Stimulated activated effector memory CD8-positive, alpha-beta T cell treated with anti-CD3 and anti-CD28 coated beads, Interleukin-12 subunit alpha, Interleukin-12 subunit beta, amount 100 ng/mL, for 72 hours (primary cell): Measurements from ENCODE around the gene SLITRK5.

Experiments
- ATAC-seq: fragments of 150-1000 bp; cut with Tn5 transposase; 2 replicates; pipeline ENCODE4 v1.10.0; 2021
- DNase-seq, 2 donors: peaks; one replicate each; pipeline ENCODE4 v3.0.0; 2021 to 2022; ENCODE audit warnings: low spot score in 2 of 2
- H3K27ac Mint-ChIP-seq: one replicate; pipeline ENCODE4 v1.8.0; 2022; ENCODE audit warnings: mild to moderate bottlenecking, mixed read lengths
- H3K36me3 Mint-ChIP-seq: one replicate; pipeline ENCODE4 v1.8.0; 2022; ENCODE audit warnings: mild to moderate bottlenecking, mixed read lengths
- H3K4me1 Mint-ChIP-seq: one replicate; pipeline ENCODE4 v1.8.0; 2022; ENCODE audit warnings: mixed read lengths
- H3K4me3 Mint-ChIP-seq: one replicate; pipeline ENCODE4 v1.8.0; 2022; ENCODE audit warnings: mild to moderate bottlenecking, mixed read lengths
- H3K9me3 Mint-ChIP-seq: one replicate; pipeline ENCODE4 v1.8.0; 2022; ENCODE audit warnings: mixed read lengths

Gene SLITRK5, protein sequence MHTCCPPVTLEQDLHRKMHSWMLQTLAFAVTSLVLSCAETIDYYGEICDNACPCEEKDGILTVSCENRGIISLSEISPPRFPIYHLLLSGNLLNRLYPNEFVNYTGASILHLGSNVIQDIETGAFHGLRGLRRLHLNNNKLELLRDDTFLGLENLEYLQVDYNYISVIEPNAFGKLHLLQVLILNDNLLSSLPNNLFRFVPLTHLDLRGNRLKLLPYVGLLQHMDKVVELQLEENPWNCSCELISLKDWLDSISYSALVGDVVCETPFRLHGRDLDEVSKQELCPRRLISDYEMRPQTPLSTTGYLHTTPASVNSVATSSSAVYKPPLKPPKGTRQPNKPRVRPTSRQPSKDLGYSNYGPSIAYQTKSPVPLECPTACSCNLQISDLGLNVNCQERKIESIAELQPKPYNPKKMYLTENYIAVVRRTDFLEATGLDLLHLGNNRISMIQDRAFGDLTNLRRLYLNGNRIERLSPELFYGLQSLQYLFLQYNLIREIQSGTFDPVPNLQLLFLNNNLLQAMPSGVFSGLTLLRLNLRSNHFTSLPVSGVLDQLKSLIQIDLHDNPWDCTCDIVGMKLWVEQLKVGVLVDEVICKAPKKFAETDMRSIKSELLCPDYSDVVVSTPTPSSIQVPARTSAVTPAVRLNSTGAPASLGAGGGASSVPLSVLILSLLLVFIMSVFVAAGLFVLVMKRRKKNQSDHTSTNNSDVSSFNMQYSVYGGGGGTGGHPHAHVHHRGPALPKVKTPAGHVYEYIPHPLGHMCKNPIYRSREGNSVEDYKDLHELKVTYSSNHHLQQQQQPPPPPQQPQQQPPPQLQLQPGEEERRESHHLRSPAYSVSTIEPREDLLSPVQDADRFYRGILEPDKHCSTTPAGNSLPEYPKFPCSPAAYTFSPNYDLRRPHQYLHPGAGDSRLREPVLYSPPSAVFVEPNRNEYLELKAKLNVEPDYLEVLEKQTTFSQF

DNA sequence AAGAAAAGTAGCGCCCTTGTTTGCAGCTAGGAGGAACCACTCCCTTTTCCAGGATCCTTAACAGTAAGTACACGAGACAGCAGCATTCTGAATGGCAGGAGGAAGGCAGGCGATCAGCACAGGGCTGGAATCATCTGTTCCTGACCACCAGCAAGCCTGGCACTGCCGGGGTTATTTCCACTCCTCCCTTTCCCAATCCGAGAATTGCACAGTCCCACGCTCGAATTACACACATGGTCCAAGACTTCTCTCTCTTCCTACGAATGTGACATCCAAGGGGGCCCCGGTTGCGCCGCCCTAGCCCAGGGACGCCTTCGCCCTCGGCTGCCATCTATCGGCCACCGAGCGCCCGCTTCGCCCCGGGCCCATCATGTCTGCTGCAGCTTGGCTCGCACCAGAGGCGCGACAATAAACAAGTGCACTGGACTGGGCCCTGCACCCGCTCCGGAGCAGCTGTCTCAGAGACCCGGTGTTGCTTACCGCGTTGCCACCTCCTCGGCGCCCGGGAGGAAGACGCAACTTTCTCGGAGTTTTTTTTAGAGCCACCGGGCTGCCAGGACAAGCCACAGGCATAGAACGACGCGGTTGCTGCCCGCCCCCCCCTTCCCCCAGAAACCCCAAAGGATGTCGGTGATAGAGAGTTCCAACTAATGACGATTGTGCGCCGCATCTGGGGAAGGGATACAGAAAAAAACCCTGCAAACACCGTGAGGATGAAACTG lies at the start of gene SLITRK5:
Gene SLITRK5, plus strand, starts transcription at position 341 of the 722 bp plus-strand sequence. CDS start 4,018 bp downstream, outside the sequence.
- Mint-ChIP-seq H3K36me3 (no peaks in the 10 kb centered on the region), H3K4me3 (peak within 1 kb of the TSS; percentile 73), H3K4me1 (peaks cover 18% of the 10 kb centered on the region), H3K9me3 (no peaks in the 10 kb centered on the region), H3K27ac (no peak within 1 kb of the TSS)
- peak; percentile 94 for ATAC-seq
- DNase-seq: peak; percentile 42 to 66

DNA sequence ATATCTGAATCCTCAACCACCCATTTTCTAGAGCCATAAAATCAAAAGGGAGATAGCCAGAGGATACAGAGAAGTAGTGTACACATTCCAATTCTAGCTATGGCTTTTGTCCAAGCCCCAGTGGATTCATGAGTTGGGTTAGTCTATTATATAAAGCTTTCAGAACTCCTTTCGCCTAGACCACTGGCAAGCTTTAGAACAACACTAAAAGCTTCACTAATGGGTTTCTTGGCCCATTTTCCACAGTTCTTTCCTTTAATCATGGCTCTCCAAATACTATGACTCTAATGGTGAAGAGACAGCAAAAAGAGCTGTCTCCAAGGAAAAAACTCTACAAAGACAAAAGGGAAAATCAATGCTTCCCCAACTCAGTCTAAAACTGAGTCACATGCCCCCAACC lies 48.2 kb upstream of the SLITRK5 start:
- Mint-ChIP-seq H3K9me3 (no peaks in the 10 kb centered on the region), H3K36me3 (no peaks in the 10 kb centered on the region), H3K27ac (no peak overlapping the region), H3K4me3 (no peak overlapping the region), H3K4me1 (no peaks in the 10 kb centered on the region)
- ATAC-seq (no peak), DNase-seq (no peak)

DNA sequence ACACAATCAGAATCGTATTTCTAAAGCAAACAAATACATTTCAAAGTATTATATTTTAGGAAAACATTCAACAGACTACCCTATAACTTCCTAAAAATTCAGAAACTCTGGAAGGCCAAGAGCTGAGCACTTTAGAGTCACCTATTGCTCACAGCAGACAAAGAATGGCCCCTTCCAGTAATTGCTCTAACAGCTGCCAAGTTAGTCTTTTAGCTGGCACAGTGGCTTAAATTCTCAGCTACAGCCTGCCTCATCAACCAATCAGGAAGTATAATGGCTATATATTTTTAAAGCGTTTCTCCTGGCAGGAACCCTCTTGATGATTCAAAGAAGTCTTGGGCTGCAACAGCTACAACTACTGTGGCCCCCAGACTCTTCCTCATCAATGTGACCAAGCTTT lies 14.9 kb upstream of the SLITRK5 start:
- no peak for ATAC-seq
- Mint-ChIP-seq H3K4me1 (no peaks in the 10 kb centered on the region), H3K36me3 (no peaks in the 10 kb centered on the region), H3K9me3 (no peaks in the 10 kb centered on the region), H3K4me3 (no peak overlapping the region), H3K27ac (no peak overlapping the region)
- no peak for DNase-seq

DNA sequence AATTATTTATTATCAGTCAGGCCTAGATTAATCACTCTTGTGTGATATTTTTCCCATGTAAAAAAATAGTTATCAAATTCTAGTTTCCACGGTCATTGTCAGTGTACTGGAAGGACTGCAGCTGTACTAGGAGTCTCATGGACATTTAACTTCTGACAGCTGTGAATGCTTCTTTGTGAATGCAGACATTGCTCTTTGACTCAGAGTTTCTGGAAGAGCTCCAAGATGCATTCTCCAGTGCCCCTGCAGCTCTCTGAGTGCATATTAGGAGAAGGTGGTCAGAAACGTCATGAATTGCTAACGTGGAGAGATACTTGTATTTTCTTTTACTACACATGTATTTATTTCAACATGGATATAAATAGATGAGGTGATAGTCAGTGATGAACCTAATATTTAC lies 9.7 kb upstream of the SLITRK5 start:
- Mint-ChIP-seq H3K27ac (no peak overlapping the region), H3K9me3 (no peaks in the 10 kb centered on the region), H3K36me3 (no peaks in the 10 kb centered on the region), H3K4me3 (no peak overlapping the region), H3K4me1 (no peaks in the 10 kb centered on the region)
- ATAC-seq: no peak
- DNase-seq: no peak

DNA sequence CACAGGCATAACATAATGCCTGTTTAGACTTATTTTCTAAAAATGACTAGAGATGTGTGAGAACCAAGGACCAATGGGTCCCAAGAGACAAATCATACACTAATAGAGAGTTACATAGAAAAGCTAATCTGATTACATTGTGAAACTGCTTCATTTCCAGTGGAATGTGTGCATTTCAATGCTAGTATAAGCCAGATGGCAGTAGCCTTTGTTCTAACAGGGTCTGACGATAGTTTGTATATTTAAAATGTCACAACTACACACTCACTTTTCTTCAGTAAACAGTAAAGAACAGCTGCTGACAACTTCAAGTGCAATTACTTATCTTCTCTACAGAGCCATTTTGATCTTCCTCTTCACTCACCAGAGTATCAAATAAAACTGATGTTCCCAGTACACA lies 4.3 kb upstream of the SLITRK5 start:
- H3K36me3 Mint-ChIP-seq: no peaks in the 10 kb centered on the region
- ATAC-seq (no peak), DNase-seq (no peak)
- no peak overlapping the region for H3K4me3 Mint-ChIP-seq
- H3K4me1 Mint-ChIP-seq: no peaks in the 10 kb centered on the region
- no peak overlapping the region for H3K27ac Mint-ChIP-seq
- no peaks in the 10 kb centered on the region for H3K9me3 Mint-ChIP-seq

DNA sequence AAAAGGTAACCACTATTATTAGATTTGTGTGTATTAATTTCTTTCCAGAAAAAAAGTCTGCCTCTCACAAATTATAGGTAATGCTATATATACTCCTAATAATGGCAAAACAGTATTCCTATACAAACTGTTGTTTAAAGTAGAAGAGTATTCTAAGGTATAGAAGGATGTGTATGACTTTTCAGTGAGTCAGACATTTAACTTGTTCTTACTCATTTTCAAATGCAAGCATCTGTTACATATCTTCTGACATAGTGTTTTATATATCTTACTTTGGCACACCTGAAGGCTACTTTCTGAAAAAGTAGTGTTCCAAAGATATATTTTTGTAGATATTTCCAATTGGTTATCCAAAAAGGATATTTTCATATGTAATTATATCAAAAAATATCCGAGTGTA lies 3.5 kb upstream of the SLITRK5 start:
- Mint-ChIP-seq H3K27ac (no peak overlapping the region), H3K4me3 (no peak overlapping the region), H3K4me1 (peaks cover 4% of the 10 kb centered on the region), H3K36me3 (no peaks in the 10 kb centered on the region), H3K9me3 (no peaks in the 10 kb centered on the region)
- no peak for ATAC-seq
- DNase-seq: no peak

DNA sequence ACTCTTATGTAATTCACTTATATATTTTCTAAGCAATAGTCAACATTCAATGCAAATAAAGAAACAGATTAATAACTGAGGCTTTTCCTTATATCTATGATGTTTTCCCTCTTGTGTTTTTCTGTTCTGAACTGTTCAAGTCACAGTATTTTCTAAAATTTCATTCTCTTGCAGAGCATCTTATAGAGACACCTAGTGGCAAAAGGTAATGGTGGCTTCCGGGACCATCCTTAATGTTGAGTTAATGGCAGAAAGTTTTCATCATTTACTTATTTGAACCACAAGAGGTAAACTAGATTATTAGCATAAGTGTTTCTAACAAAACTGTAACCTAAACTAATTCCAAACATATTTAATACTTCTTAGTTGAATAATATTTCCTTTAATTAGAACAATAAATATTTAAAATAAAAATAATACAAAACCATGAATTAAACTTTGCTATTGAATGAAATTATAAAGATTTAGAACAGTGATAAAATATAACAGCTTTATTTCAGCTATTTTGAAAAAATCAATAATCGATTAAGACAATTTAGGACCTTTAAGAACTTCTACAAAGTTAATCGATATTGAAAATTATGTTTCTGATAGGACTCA lies 1.7 kb upstream of the SLITRK5 start:
- Mint-ChIP-seq H3K9me3 (no peaks in the 10 kb centered on the region), H3K4me1 (peaks cover 18% of the 10 kb centered on the region), H3K27ac (no peak overlapping the region), H3K36me3 (no peaks in the 10 kb centered on the region), H3K4me3 (no peak overlapping the region)
- DNase-seq: no peak
- ATAC-seq: no peak

DNA sequence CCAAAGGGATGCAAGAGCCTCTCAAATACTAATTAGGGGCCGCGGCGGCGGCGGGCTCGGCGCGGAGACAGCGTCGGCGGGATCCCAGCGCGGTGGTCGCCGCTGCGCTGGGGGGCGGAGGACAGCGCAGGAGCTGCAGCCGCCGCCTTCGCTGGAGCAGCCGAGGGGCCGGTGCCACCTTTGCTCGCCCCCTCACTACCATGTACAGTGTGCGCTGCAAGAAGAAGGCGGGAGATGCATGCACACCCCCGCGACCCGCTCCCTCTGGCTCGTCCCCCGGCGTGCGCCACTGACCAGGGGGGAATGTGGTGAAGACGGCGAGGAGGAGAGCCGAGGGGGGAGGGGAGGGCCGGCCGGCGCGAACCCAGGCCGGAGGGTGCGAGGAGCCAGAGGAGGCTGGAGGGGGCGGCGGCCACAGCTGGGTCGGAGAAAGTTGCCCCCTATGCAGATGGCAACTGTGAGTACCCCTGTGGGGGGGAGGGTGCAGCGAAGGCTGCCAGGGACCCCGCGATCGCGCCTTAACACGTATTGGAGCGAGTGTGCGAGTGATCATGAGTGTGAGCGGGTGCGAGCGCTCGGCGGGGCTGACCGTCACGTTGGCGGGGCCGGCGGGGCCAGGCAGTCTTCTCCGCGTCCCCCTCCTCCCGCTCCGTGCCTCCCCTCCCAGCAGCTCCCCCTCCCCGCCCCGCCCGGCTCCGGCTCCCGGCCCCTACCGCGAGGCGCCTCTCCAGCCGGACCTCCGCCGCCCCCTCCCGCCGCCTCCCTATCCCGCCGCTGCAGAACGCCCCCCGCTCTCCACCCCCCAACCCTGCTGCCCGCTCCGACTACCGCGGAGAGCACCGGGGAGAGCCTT lies 808 bp downstream of the SLITRK5 start:
- no peak overlapping the region for H3K27ac Mint-ChIP-seq
- peak overlapping the region; percentile 73 for H3K4me3 Mint-ChIP-seq
- peaks cover 18% of the 10 kb centered on the region for H3K4me1 Mint-ChIP-seq
- DNase-seq (no peak), ATAC-seq (peak; percentile 20)
- no peaks in the 10 kb centered on the region for H3K36me3 Mint-ChIP-seq
- no peaks in the 10 kb centered on the region for H3K9me3 Mint-ChIP-seq

DNA sequence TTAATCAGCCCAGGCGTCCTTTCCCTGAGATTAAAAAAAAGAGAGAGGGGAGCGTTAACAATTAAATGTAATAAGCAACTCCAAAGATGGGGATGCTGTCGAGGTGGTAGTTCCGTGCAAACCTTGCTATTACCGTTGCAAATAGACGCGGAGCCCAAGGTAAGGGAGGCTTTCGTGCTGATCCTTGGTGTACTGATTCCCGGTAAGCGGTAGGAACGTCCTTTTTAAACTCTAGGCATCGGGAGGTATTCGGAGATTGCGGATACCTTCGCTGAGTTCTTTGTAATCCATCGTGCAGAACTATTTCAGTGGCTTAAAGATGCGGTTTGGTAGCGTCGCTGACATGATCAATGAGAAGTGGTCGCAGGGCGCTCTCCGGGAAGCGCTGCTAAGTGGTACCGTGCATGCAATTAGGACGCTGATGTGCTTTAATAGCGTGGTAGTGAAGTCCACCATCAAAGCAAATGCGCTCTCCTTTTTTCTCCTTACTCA lies 3.1 kb downstream of the SLITRK5 start:
- DNase-seq (no peak), ATAC-seq (no peak)
- Mint-ChIP-seq H3K4me3 (peak overlapping the region; percentile 73), H3K9me3 (no peaks in the 10 kb centered on the region), H3K36me3 (no peaks in the 10 kb centered on the region), H3K27ac (no peak overlapping the region), H3K4me1 (peaks cover 24% of the 10 kb centered on the region)

DNA sequence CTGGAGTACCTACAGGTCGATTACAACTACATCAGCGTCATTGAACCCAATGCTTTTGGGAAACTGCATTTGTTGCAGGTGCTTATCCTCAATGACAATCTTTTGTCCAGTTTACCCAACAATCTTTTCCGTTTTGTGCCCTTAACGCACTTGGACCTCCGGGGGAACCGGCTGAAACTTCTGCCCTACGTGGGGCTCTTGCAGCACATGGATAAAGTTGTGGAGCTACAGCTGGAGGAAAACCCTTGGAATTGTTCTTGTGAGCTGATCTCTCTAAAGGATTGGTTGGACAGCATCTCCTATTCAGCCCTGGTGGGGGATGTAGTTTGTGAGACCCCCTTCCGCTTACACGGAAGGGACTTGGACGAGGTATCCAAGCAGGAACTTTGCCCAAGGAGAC lies 4.7 kb downstream of the SLITRK5 start:
- DNase-seq: no peak
- Mint-ChIP-seq H3K36me3 (no peaks in the 10 kb centered on the region), H3K4me1 (peaks cover 24% of the 10 kb centered on the region), H3K27ac (no peak overlapping the region), H3K4me3 (no peak overlapping the region), H3K9me3 (no peaks in the 10 kb centered on the region)
- ATAC-seq: no peak

DNA sequence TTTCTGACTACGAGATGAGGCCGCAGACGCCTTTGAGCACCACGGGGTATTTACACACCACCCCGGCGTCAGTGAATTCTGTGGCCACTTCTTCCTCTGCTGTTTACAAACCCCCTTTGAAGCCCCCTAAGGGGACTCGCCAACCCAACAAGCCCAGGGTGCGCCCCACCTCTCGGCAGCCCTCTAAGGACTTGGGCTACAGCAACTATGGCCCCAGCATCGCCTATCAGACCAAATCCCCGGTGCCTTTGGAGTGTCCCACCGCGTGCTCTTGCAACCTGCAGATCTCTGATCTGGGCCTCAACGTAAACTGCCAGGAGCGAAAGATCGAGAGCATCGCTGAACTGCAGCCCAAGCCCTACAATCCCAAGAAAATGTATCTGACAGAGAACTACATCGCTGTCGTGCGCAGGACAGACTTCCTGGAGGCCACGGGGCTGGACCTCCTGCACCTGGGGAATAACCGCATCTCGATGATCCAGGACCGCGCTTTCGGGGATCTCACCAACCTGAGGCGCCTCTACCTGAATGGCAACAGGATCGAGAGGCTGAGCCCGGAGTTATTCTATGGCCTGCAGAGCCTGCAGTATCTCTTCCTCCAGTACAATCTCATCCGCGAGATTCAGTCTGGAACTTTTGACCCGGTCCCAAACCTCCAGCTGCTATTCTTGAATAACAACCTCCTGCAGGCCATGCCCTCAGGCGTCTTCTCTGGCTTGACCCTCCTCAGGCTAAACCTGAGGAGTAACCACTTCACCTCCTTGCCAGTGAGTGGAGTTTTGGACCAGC lies 5.3 kb downstream of the SLITRK5 start:
- H3K4me3 Mint-ChIP-seq: no peak overlapping the region
- peaks cover 24% of the 10 kb centered on the region for H3K4me1 Mint-ChIP-seq
- H3K27ac Mint-ChIP-seq: no peak overlapping the region
- no peaks in the 10 kb centered on the region for H3K9me3 Mint-ChIP-seq
- H3K36me3 Mint-ChIP-seq: no peaks in the 10 kb centered on the region
- no peak for ATAC-seq
- DNase-seq: no peak

DNA sequence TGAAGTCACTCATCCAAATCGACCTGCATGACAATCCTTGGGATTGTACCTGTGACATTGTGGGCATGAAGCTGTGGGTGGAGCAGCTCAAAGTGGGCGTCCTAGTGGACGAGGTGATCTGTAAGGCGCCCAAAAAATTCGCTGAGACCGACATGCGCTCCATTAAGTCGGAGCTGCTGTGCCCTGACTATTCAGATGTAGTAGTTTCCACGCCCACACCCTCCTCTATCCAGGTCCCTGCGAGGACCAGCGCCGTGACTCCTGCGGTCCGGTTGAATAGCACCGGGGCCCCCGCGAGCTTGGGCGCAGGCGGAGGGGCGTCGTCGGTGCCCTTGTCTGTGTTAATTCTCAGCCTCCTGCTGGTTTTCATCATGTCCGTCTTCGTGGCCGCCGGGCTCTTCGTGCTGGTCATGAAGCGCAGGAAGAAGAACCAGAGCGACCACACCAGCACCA lies 5.9 kb downstream of the SLITRK5 start:
- no peak overlapping the region for H3K27ac Mint-ChIP-seq
- no peaks in the 10 kb centered on the region for H3K36me3 Mint-ChIP-seq
- ATAC-seq: no peak
- H3K4me3 Mint-ChIP-seq: peak overlapping the region; percentile 66
- DNase-seq: no peak
- peaks cover 24% of the 10 kb centered on the region for H3K4me1 Mint-ChIP-seq
- no peaks in the 10 kb centered on the region for H3K9me3 Mint-ChIP-seq

DNA sequence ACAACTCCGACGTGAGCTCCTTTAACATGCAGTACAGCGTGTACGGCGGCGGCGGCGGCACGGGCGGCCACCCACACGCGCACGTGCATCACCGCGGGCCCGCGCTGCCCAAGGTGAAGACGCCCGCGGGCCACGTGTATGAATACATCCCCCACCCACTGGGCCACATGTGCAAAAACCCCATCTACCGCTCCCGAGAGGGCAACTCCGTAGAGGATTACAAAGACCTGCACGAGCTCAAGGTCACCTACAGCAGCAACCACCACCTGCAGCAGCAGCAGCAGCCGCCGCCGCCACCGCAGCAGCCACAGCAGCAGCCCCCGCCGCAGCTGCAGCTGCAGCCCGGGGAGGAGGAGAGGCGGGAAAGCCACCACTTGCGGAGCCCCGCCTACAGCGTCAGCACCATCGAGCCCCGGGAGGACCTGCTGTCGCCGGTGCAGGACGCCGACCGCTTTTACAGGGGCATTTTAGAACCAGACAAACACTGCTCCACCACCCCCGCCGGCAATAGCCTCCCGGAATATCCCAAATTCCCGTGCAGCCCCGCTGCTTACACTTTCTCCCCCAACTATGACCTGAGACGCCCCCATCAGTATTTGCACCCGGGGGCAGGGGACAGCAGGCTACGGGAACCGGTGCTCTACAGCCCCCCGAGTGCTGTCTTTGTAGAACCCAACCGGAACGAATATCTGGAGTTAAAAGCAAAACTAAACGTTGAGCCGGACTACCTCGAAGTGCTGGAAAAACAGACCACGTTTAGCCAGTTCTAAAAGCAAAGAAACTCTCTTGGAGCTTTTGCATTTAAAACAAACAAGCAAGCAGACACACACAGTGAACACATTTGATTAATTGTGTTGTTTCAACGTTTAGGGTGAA lies 6.6 kb downstream of the SLITRK5 start:
- ATAC-seq (peak; percentile 57), DNase-seq (no peak)
- Mint-ChIP-seq H3K9me3 (no peaks in the 10 kb centered on the region), H3K27ac (no peak overlapping the region), H3K36me3 (no peaks in the 10 kb centered on the region), H3K4me3 (peak overlapping the region; percentile 66), H3K4me1 (peaks cover 20% of the 10 kb centered on the region)
